DND-41 (cell line): ENCODE measurements around the gene RRAGD.

Source experiments
- CTCF ChIP-seq: IDR thresholded peaks from 2 replicates; pipeline ENCODE4 v1.5.1; 2012; ENCODE audit warnings: borderline replicate concordance, low read length, moderate library complexity, mild to moderate bottlenecking; ENCODE audit not compliant: poor library complexity, severe bottlenecking; ENCODE audit errors: extremely low read depth
- EZH2 ChIP-seq: IDR thresholded peaks from 3 replicates; pipeline ENCODE4 v1.6.1; 2012; ENCODE audit warnings: borderline replicate concordance, low read depth, mild to moderate bottlenecking, moderate library complexity, low read length, inconsistent platforms; ENCODE audit not compliant: severe bottlenecking

GRCh38 chr6:89459501-89459900, 47.4 kb upstream of the RRAGD start:
- TF ChIP-seq EZH2 (no peak), CTCF (no peak)
